ENCODE data around the gene TLE4.

- TF ChIP-seq GATA2 (IDR thresholded peaks at IDR 0.05; ENCODE audit: low read depth, low read length): no peak
- TF ChIP-seq GATA3 (IDR thresholded peaks at IDR 0.05; ENCODE audit: low read depth, low read length): no peak
These were observed 72.8 kb downstream of the TLE4 start for GRCh38 chr9:79644601-79645000.

Data from SH-SY5Y (cell line).